Stimulated activated CD8-positive, alpha-beta memory T cell treated with anti-CD3 and anti-CD28 coated beads, Interleukin-4, amount 100 ng/mL, for 24 hours (primary cell): ENCODE results near the gene ZNRF3.
"Not testable (repeated sequence)": the region's sequence is repeated elsewhere in the genome, so short reads cannot be mapped to it uniquely, and the experiment has no call there.

Experiments
- DNase-seq: peaks from one replicate; pipeline ENCODE4 v3.0.0-alpha.2; 2020; ENCODE audit warnings: low read depth

ZNRF3 gene

GRCh38 chr22:29039148-29039547, 155.8 kb downstream of the ZNRF3 start:
- DNase-seq, result no peak

GRCh38 chr22:29039684-29040083, 156.3 kb downstream of the ZNRF3 start:
- not testable (repeated sequence) for DNase-seq

DNA sequence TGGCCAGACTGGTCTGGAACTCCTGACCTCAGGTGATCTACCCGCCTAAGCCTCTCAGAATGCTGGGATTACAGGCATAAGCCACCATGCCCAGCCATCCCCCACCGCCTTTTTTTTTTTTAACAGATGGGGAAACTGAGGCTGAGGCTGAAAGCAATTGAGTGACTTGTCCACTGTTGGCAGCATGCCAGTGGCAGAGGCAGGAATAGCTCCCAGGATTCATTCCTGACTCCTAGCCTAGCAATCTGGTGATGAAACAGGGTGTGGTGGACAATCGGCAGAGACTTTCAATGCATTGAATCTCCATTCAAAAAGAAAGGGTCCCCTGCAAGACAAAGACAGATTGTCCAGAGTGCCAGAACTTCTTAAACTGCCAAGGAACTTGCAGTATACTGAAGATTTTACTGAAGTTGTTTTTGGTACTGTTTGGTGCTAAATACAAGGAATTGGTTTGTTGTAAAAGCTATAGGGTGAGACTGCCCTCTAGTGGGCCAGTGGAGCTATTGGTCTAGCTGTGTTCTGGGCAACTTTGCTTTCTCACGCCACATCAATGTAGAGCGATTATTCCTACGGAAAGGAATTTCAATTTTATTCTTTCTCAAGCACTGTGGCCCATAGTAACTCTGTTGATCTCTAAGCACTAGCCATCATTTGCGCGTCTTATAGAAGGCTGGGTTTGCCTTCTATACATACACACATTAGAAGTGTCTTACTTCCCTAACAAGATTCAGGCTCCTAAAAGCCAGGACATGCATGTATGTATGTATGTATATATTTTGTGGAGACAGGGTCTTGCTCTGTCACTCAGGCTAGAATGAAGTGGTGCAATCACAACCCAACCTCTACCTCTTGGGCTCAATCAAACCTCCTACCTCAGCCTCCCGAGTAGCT, 157.3 kb downstream of the ZNRF3 start:
- peak; percentile 36 for DNase-seq

GRCh38 chr22:29041408-29041807, 158.0 kb downstream of the ZNRF3 start:
- no peak for DNase-seq

DNA sequence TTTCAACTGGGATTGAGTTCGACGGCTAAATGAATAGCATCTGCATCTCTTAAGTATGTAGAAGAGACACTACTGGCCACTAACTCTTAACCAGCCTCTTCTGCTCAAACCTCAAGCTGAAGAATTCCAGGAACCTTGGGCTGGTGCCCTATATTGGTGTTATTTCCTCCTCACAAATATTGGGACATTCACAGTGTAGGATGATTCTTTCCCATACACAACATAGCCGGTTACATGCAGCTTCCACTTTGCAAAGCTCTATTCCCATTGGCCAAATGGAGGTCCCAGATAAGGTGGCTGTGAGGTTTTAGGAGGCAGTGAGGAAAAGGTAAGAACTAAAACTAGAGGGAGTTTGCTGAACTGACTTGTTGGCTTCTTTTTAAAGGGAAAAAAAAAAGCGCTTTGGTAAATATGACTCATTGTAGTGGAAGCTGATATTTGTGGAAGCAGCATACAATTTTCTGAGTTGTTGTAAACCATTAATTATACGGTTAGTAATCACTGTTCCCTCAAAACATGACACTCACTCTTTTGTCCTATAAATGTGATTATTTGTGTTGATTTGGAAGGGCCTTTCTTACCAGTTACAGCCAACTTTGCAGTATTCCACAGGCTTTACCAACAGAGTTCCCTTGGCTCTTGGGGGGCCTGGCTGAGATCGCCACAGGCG, 160.7 kb downstream of the ZNRF3 start:
- DNase-seq, result no peak

DNA sequence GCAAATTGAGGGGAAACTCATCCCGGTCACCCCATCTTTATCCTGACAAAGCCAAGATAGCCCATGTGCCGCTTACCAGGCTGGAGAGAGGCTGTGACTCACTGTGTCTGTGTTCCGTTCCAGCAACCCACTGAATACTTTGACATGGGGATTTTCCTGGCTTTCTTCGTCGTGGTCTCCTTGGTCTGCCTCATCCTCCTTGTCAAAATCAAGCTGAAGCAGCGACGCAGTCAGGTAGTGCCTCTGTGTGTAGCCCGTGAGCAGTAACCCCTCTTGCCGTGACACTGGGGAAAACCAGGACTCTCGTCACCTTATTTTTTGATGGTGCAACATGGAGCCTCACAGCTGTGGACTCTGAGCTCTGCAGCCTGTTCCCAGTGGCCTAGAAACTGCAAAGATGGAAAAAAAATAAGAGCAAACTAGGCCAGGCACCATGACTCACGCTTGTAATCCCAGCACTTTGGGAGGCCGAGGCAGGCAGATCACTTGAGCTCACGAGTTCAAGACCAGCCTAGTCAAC, 161.3 kb downstream of the ZNRF3 start:
- DNase-seq, result no peak

GRCh38 chr22:29048822-29049654, 165.7 kb downstream of the ZNRF3 start:
- no peak for DNase-seq

- DNase-seq, result no peak
These were observed 166.4 kb downstream of the ZNRF3 start for GRCh38 chr22:29049655-29050263.

GRCh38 chr22:29050457-29050856, 167.1 kb downstream of the ZNRF3 start:
- DNase-seq, result no peak

DNA sequence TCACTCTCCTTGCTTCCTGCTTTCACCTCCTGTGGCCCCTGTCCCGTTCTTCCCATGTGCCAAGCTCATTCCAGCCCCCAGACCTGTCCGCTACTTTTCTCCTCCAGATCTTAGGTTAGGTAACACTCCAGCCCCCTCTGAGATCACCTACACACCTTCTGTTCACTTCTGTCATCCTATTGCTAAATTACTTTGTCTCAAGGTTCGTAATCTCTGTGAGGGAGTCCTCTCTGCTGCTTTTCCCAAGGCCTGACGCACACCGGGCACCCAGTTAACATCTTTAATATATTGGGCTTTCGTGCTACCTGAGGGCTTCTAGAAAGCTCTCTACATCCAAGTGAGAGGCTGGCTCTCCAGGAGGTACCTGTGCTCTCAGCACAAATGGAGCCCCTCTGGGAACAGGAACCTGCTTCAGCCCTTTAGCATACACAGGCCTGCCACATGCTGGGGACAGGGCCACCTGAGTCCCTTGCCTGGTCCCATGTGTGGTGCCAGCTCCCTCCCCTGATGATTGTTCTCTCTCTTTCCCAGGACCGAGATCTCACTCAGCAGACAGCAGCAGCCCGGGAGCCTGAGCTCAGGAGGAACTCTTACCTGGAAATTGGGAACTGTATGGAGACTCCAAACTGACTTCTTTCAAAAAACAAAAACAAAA, 169.8 kb downstream of the ZNRF3 start:
- DNase-seq, result no peak

DNA sequence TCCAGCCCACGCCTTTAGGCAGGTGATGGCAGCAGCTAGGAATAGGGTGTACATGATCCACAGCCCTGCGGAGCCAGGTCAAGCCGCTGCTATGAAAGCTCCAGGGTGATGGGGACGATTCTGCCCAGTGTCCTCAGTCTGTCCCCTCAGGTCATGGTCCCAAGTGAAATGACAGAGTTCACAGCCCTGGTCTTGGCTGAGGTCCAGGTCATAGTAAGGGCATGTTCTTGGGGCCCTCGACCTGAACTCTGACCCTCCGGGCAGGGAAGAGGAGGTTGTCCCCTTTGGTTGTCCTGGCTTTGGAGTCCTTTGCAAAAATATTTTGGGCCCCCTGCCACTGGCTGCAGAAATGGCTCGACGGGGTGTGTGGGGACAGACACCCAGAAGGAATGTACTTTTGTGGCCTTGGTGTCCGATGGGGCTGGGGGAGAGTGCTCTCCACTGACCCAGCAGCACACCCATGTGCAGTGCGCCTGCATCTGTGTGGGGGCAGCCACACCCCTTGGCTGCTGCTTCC, 170.9 kb downstream of the ZNRF3 start:
- DNase-seq, result no peak

DNA sequence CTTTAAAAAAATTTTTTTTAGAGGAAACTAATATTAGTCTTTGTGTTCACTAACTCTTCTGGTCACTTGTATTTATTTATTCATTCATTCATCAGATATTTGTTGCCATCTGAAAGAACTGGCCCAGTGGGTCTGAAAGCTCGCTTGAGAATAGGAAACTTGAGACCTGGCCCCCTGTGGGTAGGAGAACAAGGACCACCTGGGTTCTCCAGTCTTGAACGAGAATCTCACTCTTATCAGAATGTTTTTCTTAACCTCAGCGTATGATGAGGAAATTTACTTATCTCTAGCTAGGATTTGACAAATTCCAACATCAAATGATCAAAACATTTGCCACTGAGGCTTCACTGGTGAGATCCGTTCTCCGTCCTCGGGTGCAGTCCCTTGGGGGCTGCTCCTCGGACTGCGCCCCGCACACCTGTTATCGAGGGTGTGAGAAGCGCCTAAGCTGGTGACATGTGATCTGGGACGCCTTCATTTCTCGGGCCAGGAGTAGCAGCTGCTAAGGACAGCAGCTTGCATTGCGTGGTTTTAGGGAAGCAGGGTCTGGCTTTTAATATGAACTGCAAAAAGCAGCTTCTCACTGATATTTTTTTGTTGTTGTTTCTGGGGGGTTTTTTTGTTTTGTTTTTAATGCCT, 171.9 kb downstream of the ZNRF3 start:
- no peak for DNase-seq

DNA sequence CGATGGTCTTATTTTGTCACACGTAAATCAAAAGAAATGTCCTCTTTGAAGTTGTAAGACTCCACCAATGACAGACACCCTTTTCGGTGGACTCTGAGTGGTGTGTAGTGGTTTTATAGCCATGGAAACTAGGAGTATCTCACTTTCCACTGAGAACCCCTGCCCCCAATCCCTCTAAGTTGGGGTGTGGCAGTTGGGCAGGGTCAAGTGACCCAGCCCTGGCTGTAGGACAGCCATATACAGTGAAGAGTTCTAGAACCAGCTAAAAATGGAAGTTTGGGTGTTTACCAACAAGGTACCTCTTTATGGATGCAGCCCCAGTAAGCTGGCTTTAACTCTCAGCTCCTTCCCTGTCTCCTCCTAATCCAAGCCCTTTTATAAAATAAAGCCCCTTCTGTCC, 173.1 kb downstream of the ZNRF3 start:
- no peak for DNase-seq

DNA sequence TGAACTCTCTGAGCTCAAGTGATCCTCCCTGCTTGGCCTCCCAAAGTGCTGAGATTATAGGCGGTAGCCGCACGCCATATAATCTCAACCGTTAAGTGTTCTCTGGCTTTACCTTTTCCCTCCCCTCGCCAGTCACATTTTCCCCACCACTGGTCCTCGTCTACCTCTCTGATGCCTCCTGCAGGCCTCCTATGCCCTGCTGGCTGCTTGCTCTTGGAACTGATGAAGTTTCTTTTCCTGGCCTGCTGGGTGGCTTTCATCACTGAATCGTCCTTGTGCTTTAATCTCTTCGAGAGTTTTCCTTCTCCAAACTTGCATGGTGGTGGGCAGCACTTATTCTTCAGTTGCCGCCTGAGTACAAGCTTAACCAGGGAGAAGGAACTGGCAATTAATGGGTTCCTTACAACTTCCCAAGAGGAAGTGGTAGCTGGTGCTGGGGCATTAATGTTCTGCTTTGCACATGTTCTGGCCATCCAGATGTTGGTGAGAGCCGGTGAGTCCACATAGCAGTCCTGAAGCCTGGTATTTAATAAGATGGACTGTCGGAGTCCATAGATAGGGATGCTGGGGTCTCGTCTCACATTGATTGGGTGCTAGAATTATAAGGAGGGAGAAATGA, 177.0 kb downstream of the ZNRF3 start:
- no peak for DNase-seq

GRCh38 chr22:29060931-29061330, 177.6 kb downstream of the ZNRF3 start:
- no peak for DNase-seq

- DNase-seq, result no peak
These were observed 178.4 kb downstream of the ZNRF3 start, which contains the start of gene C22orf31 for GRCh38 chr22:29061773-29062172. Gene C22orf31, minus strand, starts transcription at chr22:29061831. Its CDS starts 39 bp downstream, at chr22:29061792.

- DNase-seq, result no peak
These were observed 179.0 kb downstream of the ZNRF3 start for GRCh38 chr22:29062286-29062821.

DNA sequence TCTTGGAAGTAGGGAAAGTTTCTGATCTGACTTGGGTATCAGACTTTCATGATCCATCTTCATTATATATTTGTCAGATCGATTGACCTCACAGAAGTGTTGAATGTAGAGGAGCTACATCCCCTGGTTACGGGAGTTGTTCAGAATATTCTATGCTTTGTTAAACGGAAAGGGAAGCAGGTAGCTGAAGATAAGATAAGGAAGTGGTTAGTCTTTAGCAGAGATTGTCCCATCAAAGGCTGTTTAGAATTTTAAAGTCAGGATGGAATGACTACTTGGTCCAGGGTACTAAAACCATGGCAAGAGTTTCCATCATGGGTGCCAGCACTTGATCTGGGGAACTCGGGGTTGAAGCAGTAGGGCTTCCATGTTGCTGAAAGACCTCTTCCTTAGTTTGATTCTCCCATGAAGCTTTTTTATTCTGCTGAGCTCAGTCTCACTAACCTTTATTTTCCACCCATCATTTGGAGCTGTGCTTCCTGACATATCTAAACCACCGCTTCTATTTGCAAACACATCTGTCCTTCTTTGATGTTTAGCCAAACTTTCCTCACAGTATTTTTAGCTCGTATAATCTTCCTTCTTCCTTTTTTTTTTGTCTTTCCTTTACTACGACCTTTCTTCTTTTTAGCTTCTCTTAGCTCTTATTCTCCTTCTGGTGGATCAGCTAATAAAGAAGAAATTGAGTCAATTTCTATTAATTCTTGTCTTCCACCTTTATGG, 182.3 kb downstream of the ZNRF3 start:
- DNase-seq, result no peak

- DNase-seq, result no peak
These were observed 186.1 kb downstream of the ZNRF3 start for GRCh38 chr22:29069463-29069862.
